Endothelial cell (in vitro differentiated cells): ENCODE measurements around the gene MYH13. TPM values are rescaled to one million over a fixed set of nuclear protein-coding genes. Genes with fewer than 3 reads are reported as not detected.

ENCODE experiments used
- DNase-seq: peaks from one replicate; pipeline ENCODE4 v3.0.0; 2021; ENCODE audit warnings: low spot score
- H3K27ac Mint-ChIP-seq: one replicate; pipeline ENCODE4 v1.8.0; 2021; ENCODE audit warnings: mixed read lengths, inconsistent platforms; ENCODE audit not compliant: unreplicated experiment
- H3K27me3 Mint-ChIP-seq: one replicate; pipeline ENCODE4 v1.8.0; 2021; ENCODE audit warnings: mild to moderate bottlenecking, moderate library complexity, mixed read lengths, inconsistent platforms; ENCODE audit not compliant: unreplicated experiment
- H3K36me3 Mint-ChIP-seq: one replicate; pipeline ENCODE4 v1.8.0; 2021; ENCODE audit warnings: mild to moderate bottlenecking, low read depth, mixed read lengths, inconsistent platforms; ENCODE audit not compliant: unreplicated experiment
- H3K4me1 Mint-ChIP-seq: one replicate; pipeline ENCODE4 v1.8.0; 2021; ENCODE audit warnings: mild to moderate bottlenecking, mixed read lengths, inconsistent platforms; ENCODE audit not compliant: unreplicated experiment
- H3K4me3 Mint-ChIP-seq: one replicate; pipeline ENCODE4 v1.8.0; 2021; ENCODE audit warnings: mild to moderate bottlenecking, mixed read lengths, inconsistent platforms; ENCODE audit not compliant: unreplicated experiment
- H3K9me3 Mint-ChIP-seq: one replicate; pipeline ENCODE4 v1.8.0; 2021; ENCODE audit warnings: mixed read lengths, inconsistent platforms; ENCODE audit not compliant: unreplicated experiment
- total RNA-seq: library from RNA; stranded (reverse); fragmentation: NEBNext Ultra II Directional; extraction: Animal tissue kit (Norgen Biotek cat#: 25700); gene quantifications from one replicate; pipeline ENCODE4 v1.2.1, GENCODE V29; 2021; ENCODE audit not compliant: unreplicated experiment
- TF ChIP-seq, protein P1 (sequence below): fragments of 200-600 bp; sonication (generic); IDR thresholded peaks from one replicate; pipeline ENCODE4 v1.5.0; 2021; ENCODE audit warnings: antibody characterized with exemption; ENCODE audit not compliant: unreplicated experiment

MYH13 gene
- total RNA-seq, 1 donor from 2014 or later, result 0.05 TPM

DNA sequence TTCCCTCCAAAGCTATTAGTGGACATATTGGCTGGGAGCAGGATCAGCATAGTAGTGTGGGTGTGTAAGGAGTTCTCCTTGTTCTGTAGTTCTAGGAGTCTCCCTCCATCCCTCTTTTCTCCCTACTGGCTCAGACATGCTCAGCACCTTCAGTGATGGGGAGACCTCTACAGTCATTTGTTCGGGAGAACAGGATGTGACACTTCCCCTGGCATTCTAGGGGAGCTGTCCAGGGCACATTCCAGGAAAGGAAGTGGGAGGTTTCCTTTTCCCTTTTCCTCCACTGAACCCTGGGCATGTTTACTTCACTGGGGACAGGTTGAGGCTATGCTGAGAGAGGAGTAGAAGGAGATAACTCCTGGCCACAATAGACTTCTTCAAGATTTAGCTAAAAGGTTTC, 86.5 kb downstream of the MYH13 start:
- H3K36me3 Mint-ChIP-seq, result no peaks in the 10 kb centered on the region
- no peaks in the 10 kb centered on the region for H3K27me3 Mint-ChIP-seq
- H3K4me3 Mint-ChIP-seq, result no peak overlapping the region
- TF ChIP-seq, protein P1, sequence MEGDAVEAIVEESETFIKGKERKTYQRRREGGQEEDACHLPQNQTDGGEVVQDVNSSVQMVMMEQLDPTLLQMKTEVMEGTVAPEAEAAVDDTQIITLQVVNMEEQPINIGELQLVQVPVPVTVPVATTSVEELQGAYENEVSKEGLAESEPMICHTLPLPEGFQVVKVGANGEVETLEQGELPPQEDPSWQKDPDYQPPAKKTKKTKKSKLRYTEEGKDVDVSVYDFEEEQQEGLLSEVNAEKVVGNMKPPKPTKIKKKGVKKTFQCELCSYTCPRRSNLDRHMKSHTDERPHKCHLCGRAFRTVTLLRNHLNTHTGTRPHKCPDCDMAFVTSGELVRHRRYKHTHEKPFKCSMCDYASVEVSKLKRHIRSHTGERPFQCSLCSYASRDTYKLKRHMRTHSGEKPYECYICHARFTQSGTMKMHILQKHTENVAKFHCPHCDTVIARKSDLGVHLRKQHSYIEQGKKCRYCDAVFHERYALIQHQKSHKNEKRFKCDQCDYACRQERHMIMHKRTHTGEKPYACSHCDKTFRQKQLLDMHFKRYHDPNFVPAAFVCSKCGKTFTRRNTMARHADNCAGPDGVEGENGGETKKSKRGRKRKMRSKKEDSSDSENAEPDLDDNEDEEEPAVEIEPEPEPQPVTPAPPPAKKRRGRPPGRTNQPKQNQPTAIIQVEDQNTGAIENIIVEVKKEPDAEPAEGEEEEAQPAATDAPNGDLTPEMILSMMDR, result no peak
- H3K27ac Mint-ChIP-seq, result peak overlapping the region; percentile 79
- no peaks in the 10 kb centered on the region for H3K9me3 Mint-ChIP-seq
- DNase-seq, result peak; percentile 35
- peaks cover 39% of the 10 kb centered on the region for H3K4me1 Mint-ChIP-seq

GRCh38 chr17:10285896-10286295, 86.9 kb downstream of the MYH13 start:
- Mint-ChIP-seq H3K4me1 (peaks cover 39% of the 10 kb centered on the region), H3K4me3 (no peak overlapping the region), H3K27me3 (no peaks in the 10 kb centered on the region), H3K27ac (peak overlapping the region; percentile 79), H3K9me3 (no peaks in the 10 kb centered on the region), H3K36me3 (no peaks in the 10 kb centered on the region)
- DNase-seq, result no peak
- TF ChIP-seq, protein P1, result no peak

DNA sequence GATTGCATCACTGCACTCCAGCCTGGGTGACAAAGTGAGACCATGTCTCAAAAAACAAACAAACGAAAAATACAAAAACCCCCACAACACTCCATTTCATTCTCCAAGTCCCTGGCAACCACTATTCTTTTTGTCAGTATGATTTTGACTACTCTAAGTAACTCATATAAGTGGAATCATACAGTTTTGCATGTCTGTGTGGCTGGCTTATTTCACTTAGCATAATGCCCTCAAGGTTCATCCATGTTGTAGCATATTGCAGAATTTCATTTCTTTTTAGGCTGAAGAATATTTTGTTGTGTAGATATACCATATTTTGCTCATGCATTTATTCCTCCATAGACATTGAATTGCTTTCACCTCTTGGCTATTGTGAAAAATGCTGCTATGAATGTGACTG, 92.7 kb downstream of the MYH13 start:
- H3K4me3 Mint-ChIP-seq, result no peak overlapping the region
- no peaks in the 10 kb centered on the region for H3K27me3 Mint-ChIP-seq
- TF ChIP-seq, protein P1, result no peak

DNA sequence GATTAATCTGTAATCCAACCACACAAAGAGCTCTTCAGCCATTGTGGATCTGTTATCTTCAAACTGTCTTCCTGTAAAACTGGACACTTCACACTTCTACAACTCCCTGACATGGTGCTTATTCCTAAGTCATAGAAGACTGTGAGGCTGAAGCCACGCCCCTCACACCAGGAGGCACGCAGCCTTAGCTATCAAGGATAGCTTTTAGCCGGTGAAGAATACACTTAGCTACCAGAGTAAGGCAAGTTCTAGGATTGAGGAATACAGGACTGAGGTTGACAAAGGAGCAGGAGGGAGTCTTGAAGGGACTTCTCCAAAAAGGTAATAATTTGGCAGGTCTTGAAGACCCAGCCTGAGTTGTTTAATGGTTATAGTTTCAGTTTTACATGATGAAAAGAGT, 94.6 kb downstream of the MYH13 start:
- no peak overlapping the region for H3K27ac Mint-ChIP-seq
- no peaks in the 10 kb centered on the region for H3K27me3 Mint-ChIP-seq
- H3K36me3 Mint-ChIP-seq, result no peaks in the 10 kb centered on the region
- no peaks in the 10 kb centered on the region for H3K9me3 Mint-ChIP-seq
- TF ChIP-seq, protein P1, result no peak
- peaks cover 30% of the 10 kb centered on the region for H3K4me1 Mint-ChIP-seq
- no peak overlapping the region for H3K4me3 Mint-ChIP-seq
- DNase-seq, result no peak

More for the DNA sequence above, 92.7 kb downstream of the MYH13 start:
- Mint-ChIP-seq H3K36me3 (no peaks in the 10 kb centered on the region), H3K4me1 (peaks cover 22% of the 10 kb centered on the region), H3K9me3 (no peaks in the 10 kb centered on the region), H3K27ac (no peak overlapping the region)
- no peak for DNase-seq

- H3K4me1 Mint-ChIP-seq, result peaks cover 27% of the 10 kb centered on the region
- no peaks in the 10 kb centered on the region for H3K36me3 Mint-ChIP-seq
- no peak overlapping the region for H3K4me3 Mint-ChIP-seq
- H3K27ac Mint-ChIP-seq, result peak overlapping the region; percentile 76
- H3K9me3 Mint-ChIP-seq, result no peaks in the 10 kb centered on the region
- DNase-seq, result no peak
- H3K27me3 Mint-ChIP-seq, result no peaks in the 10 kb centered on the region
- TF ChIP-seq, protein P1, result no peak
These were observed 96.4 kb downstream of the MYH13 start for GRCh38 chr17:10276436-10276835.
